HEK293T (cell line): ENCODE data around the gene RLF.
"Not testable (repeated sequence)": the region's sequence is repeated elsewhere in the genome, so short reads cannot be mapped to it uniquely, and the experiment has no call there.

Experiments used
- CTBP1 ChIP-seq: fragments of 450-650 bp; IDR thresholded peaks from 2 replicates; pipeline ENCODE4 v1.6.1; 2016; ENCODE audit warnings: borderline replicate concordance
- FOXA1 ChIP-seq: fragments of 450-650 bp; IDR thresholded peaks from 2 replicates; pipeline ENCODE4 v1.6.1; 2016; ENCODE audit warnings: mild to moderate bottlenecking
- FOXK2 ChIP-seq: fragments of 450-650 bp; IDR thresholded peaks from 2 replicates; pipeline ENCODE4 v1.6.1; 2016; ENCODE audit warnings: mild to moderate bottlenecking
- FOXM1 ChIP-seq: fragments of 450-650 bp; IDR thresholded peaks from 2 replicates; pipeline ENCODE4 v1.6.1; 2017; ENCODE audit warnings: mild to moderate bottlenecking, borderline replicate concordance
- NFRKB ChIP-seq: fragments of 450-650 bp; IDR thresholded peaks from 2 replicates; pipeline ENCODE4 v1.6.1; 2016; ENCODE audit warnings: mild to moderate bottlenecking, moderate library complexity
- SP1 ChIP-seq: fragments of 450-650 bp; IDR thresholded peaks from 2 replicates; pipeline ENCODE4 v1.6.1; 2017
- SUZ12 ChIP-seq: fragments of 450-650 bp; IDR thresholded peaks from 2 replicates; pipeline ENCODE4 v1.6.1; 2016; ENCODE audit warnings: mild to moderate bottlenecking
- ZNF384 ChIP-seq: fragments of 450-650 bp; IDR thresholded peaks from 2 replicates; pipeline ENCODE4 v1.6.1; 2016

DNA sequence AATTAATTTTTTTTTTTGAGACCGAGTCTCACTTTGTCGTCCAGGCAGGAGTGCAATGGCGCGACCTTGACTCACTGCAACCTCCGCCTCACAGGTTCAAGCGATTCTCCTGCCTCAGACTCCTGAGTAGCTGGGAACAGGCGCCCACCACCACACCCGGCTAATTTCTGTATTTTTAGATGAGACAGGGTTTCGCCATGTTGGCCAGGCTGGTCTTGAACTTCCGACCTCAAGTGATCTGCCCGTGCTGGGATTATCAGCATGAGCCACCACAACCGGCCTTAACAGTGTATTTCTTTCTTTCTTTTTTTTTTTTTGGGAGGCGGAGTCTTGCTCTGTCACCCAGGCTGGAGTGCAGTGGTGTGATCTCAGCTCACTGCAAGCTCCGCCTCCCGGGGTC lies 15.8 kb downstream of the RLF start:
- not testable (repeated sequence) for TF ChIP-seq FOXA1, FOXM1, NFRKB, FOXK2, SP1, SUZ12, CTBP1, ZNF384
